CD4-positive, alpha-beta T cell treated with Interleukin-4 for 1 hour (primary cell): ENCODE data around the gene ZSCAN25.
"Not testable (repeated sequence)": the region's sequence is repeated elsewhere in the genome, so short reads cannot be mapped to it uniquely, and the experiment has no call there.

Experiments
- DNase-seq, 2 donors: peaks; one replicate each; pipeline ENCODE4 v3.0.0-alpha.2; 2020 to 2022

Gene ZSCAN25

DNA sequence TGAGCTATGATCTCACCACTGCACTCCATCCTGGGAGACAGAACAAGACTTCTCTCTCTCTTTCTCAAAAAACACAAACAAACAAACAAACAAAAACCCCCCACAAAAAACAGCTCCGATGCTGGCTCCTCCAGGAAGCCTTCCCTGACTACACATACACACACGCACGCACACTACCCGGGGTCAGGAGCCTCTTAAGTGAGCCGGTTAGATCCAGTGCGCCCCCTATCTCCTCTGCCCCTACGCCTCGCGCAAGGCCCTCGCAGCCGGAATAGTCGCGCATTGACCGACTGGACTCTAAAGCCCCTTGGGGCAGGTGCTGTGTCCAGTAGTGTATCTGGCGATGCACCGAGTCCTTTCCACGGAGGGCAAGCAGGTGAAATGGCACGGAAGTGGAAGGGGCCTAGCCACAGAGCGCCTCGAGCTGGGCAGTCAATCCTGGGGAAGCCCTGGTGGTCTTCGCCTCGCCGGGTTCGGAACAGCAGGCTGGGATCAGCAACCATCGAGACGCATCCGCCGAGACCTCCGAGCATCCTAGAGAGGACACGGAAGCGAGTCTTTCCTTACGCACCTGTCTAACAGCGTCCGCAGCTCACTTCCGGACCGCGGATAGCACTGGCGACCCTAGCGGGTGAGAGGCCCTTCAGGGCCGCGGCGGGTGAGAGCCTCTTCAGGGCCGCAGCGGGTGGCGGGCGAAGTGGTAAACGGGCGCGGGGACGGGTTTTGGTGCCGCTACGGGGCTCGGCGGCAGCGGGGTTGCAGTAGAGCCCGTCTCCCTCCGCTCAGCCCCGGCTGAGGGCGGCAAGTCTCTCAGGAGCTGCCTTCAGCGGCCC lies at the start of gene ZSCAN25:
Gene ZSCAN25 (plus strand): TSS at position 588 of the 833 bp plus-strand sequence. CDS start 2,661 bp downstream, outside the sequence.
- DNase-seq, result peak; percentile 89 to 91

DNA sequence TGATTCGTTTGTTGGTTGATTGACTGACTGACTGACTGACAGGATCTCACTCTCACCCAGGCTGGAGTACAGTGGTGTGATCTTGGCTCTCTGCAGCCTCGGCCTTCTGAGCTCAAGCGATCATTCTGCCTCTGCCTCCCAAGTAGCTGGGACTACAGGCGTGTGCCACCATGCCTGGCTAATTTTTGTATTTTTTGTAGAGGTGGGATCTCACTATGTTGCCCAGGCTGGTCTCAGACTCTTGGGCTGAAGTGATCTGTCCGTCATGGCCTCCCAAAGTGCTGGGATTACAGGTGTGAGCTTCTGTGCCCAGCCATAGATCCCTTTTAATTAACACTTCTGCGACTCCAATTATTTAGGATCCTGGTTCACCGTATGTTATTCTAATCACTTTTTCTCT lies 48.0 kb upstream of the ZSCAN25 start:
- DNase-seq, result not testable (repeated sequence)

DNA sequence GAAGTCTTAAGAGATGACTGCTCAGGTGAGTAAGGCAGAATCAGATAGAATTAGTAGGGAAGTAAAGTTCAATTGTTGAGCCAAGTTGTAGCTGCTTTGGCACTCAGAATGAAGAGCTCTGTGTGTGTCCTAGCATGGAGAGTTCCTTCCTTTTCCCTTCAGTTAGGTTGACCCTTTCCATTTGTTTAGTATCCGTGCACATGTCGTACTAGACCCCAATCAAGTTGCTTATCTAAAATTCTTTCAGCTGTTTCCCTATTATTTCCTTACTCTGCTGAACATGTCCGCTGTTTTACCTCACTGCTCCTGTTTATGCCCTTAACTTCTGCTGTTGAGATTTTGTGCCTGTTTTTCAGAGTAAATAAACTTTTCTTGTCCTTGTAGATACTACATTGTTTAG lies 45.0 kb upstream of the ZSCAN25 start:
- no peak for DNase-seq

DNA sequence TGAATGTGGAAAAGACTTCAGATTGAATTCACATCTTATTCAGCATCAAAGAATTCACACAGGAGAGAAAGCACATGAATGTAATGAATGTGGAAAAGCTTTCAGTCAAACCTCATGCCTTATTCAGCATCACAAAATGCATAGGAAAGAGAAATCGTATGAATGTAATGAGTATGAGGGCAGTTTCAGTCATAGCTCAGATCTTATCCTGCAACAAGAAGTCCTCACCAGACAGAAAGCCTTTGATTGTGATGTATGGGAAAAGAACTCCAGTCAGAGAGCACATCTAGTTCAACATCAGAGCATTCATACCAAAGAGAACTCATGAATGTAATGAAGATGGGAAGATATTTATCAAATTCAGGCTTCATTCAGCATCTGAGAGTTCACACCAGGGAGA lies 43.5 kb upstream of the ZSCAN25 start:
- no peak for DNase-seq

DNA sequence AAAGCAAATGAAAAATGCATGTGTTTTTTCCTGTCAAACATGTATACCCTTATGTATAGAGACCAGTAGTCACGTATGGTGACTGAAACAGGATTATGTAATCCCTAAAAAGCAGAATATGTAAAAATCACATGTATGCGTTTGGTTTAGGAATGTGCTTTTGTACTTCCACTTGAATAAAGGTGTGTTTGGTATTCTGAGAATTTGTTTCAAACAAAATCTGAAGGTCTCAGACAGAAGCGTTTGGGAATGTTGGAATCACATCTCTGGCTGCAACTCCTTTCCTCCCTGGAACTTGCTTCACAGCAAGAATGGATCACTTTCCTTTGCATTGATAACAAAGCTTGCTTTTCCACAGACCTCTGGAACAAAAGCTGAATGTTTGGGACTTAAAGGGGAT lies 40.5 kb upstream of the ZSCAN25 start:
- no peak for DNase-seq

DNA sequence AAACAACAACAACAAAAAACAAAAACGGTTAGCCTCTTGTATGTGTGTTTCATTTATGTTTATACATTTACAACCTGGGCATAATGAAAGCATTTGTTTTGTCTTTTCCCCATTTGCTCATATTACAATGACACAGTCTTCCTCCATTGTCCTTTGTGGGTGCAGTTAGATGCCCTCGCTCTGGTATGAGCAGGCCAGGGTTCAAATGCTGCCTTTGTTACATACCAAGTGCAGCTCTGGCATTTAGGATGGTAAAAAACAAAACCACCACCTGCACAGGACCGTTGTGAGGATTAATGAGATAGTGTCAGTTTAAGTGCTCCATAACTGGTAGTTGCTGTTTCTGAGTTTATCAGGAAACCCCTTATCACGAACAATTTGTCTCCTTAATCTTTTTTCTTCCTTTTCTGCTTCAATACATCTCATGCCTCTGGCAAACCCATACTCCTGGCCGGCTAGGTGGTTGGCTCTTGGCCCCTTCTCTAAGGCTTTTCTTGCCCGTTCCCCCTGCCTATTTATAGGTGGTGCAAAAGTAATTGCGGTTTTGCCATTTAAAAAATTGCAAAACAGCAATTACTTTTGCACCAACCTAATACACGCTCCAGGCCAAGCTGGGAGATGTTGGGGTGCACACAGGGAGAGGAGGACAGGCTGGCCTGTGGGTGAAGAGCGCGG lies 37.3 kb upstream of the ZSCAN25 start:
- DNase-seq, result no peak

DNA sequence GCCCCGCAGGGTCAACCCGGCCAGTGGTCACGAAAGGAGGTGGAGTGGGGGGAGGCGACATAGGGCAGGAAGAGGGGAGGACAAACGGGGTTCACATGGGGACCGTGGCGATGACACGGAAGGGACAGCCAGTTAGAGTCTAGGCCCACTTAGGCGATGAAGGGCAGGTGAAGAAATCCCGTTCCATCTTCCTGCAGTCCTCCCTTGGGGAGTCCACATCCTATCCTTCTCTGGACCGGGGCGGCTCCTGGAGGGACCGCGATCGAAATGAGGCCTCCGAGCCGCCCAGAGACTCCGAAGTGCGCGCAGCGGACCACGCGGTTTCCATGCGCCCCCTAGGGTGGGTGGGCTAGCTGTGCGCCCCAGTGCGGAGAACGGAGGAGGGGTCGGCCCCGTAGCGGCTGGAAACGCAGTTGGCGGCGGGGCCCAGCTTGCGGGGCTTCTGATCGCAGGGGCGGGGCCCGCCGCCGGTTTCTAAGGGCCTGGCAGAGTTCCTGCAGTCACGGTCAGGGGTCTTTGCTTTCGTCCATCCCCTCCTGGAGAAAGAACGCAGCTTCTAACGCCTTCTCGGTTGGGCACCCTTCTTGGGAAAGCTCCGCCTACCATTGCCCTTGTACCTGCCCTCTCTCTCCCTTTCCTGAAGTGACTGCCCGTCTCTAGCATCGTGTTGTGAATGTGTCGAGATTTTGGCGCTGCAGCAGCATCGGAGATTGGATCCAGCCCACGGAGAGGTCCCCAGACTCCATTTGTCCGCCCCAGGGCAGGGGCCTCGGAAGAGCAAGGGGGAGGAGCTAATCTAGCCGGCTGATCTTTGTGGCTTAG lies 36.6 kb upstream of the ZSCAN25 start:
- DNase-seq, result peak; percentile 50 to 54

DNA sequence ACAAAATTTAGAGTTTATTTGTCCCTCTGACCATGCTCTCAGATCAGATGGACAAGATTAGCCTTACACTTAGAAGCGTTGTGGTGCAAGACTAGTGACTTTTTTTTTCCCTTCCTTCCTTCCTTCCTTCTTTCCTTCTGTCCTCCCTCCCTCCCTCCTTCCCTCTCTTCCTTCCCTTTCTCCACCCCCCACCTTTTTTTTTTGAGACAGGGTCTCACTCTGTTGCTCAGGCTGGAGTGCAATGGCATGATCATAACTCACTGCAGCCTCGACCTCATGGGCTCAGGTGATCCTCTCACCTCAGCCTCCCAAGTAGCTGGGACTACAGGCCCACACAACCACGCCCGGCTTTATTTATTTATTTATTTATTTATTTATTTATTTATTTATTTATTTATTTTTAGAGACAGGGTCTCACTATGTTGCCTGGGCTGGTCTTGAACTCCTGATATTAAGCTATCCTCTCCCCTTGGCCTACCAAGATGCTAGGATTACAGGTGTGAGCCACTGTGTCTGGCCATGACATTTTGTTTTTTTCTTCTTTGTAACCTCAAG lies 35.9 kb upstream of the ZSCAN25 start:
- DNase-seq, result not testable (repeated sequence)

DNA sequence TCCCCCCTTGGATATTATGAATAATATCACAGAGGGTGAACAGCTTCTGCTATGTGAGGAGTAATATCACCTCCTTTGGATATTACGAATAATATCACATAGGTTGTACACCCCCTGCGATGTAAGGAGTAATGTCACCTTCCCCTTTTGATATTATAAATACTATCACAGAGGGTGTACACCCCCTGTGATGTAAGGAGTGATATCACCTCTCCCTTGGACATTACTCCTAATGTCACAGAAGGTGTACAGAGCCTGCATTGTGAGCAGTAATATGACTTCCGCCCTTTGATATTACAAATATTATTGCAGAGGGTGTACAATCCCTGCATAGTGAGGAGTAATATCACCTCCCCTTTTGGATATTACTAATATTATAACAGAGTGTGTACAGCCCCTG lies 27.9 kb upstream of the ZSCAN25 start:
- DNase-seq, result no peak

DNA sequence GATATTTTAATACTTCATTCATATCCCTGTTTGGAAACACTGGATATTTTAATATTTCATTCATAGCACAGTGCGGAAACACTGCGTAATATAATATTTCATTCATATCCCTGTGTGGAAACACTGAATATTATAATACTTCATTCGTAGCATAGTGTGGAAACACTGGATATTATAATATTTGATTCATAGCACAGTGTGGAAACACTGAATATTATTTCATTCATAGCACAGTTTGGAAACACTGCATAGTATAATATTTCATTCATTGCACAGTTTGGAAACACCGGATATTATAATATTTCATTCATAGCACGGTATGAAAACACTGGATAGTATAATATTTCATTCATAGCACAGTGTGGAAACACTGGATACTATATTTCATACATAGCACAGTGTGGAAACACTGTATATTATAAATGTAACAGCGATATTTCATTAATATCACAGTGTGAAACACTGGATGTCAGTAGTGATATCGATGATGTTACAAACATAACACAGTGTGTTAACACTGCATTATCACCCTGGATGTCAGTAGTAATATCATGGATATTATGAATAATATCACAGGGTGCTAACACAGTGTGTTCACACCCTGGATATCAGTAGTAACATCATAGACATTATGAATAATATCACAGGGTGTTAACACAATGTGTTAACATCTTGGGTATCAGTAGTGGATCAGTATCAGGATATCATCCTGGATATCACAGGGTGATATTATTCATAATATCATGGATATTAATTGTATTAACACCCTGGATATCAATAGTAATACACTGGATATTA lies 21.6 kb upstream of the ZSCAN25 start:
- DNase-seq, result no peak

DNA sequence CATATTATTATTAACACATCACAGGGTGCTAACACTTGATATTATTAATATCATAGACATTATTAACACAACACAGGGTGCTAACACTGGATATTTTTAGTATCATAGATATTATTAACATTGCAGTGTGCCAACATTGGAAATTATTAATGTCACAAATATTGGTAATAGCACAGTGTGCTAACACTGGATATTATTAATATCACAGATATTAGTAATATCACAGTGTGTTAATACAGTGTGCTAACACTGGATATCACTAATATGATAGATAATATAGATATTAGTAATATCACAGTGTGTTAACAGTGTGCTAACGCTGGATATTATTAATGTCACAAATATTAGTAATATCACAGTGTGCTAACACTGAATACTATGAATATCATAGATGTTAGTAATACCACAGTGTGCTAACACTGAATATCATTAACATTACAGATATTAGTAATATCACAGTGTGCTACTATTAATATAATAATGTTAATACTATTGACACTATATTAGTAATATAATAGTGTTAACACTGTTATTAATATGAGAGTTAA lies 20.3 kb upstream of the ZSCAN25 start:
- DNase-seq, result no peak

DNA sequence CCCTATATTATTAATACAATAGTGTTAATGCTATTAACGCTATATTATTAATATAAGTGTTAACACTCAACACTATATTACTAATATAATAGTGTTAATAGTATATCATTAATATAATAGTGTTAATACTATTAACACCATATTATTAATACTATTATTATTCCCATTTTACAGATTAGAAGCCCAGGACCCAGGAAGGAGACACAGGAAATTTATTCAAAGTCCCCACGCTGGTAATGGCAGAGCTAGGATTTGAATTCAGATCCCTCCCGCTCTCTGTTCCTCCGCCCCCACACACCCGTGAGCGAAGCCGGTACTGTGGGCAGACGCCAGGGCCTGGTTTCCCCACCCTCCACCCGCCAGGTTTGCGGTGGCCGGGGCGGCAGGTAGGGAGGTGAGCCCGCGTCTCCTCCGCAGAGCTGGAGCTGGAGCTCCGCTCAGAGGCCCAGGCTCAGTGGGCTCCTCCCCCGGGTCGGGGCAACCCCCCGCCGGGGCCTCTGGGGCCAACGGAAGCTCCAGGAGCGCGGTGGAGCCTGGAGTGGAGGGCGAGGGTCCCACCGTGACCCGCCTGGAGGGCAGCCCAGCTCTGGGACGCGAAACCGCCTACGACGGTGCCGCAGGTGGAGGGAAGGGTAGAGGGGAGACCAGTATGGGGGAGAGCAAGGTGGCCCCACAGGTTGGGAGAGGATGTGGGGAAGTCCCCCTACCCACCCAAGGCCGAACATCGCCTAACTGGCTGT lies 18.8 kb upstream of the ZSCAN25 start, which contains the start of gene TMEM225B:
Gene TMEM225B (plus strand): TSS at position 506 of the 740 bp plus-strand sequence. CDS start 6,122 bp downstream, outside the sequence.
- DNase-seq, result no peak

DNA sequence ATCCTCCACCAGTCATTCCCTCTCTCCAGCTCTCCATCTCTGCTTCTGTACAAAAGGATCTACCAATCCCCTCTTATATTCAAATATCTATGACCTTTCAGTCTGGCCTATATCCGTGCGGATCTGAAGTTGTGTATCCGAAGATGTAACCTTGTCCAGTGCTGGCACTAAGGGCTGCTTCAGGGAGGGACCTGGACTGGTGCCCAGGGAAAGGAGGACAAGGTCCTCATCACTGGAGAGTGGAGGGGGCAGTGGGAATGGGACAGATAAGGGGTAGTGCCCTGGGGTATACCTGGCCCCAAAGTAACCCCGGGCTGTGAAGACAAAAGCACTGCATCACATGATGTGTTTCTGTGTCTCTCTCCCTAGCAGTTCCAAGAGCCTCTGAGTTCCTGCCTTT lies 16.9 kb upstream of the ZSCAN25 start:
- no peak for DNase-seq

DNA sequence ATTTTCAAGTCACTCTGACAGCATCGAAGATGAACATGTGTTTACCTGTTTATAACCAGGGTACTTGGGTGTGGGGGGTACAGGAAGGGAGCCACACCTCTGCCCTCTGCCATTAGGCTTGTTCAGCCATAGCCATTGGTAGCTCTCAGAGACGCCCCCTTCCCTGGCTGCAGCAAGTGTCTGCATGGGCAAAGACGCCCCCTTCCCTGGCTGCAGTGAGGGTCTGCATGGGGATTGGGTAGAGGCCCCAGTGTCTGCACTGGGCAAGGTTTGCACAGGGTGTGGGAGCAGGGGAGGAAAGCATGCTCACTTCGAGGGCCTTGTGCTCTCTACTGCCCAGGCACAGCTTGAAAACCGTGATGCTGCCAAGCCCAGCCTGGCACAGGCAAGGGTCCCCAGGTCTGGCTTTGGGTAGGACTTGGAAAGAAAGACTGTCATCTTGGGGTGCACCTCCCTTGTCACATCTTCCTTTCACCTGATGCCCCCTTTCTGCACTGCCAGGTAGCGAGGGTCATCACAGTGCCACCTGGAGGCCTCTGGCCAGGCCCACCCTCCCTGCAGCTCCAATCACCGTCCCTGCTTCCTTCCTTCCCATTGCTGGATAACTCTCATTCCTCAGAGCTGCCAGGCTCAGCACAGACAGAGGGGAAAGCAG lies 15.0 kb upstream of the ZSCAN25 start:
- DNase-seq, result no peak

DNA sequence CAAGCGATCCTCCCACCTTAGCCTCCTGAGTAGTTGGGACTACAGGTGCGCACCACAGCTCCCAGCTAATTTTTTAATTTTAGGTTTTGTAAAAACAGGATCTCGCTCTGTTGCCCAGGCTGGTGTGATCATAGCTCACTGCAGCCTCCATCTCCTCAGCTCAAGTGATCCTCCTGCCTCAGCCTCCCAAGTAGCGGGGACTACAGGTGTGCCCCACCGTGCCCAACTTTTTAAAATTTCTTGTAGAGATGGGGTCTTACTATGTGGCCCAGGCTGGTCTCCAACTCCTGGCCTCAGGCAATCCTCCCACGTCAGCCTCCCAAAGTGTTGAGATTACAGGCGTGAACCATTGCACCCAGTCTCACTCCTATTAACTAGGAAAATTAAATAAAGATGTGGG lies 11.2 kb upstream of the ZSCAN25 start:
- no peak for DNase-seq

DNA sequence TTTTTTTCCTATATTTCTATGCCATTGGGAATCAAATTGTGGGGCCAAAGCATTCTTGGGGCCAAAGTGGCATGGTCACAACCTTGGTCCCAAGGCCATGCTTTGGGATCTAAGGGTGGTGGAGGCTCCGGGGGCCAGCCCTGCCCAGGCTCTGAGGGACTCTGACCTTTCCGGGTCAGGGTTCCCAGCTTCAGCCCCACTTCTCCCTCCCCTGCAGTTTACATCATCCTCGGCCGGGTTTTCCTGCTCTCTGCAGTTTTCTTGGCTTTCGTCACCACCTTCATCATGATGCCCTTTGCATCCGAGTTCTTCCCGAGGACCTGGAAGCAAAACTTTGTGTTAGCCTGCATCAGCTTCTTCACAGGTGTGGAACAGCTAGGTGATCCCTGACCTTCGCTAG lies 10.2 kb upstream of the ZSCAN25 start:
- DNase-seq, result no peak

DNA sequence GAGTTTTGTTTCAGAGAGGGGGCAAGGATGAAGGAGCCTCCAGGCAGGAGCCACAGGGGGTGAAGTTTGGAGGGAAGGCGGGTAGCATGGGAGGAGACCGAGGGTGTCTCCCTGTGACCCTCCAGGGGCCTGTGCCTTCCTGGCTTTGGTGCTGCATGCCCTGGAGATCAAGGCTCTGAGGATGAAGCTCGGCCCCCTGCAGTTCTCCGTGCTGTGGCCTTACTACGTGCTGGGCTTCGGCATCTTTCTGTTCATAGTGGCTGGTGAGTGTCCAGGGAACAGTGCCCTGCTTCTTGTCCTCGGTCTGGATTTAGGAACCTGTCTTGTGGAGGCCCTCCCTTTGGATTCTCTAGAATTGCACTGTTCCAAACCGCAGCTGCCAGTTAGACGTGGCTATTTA lies 9.2 kb upstream of the ZSCAN25 start:
- DNase-seq, result no peak

DNA sequence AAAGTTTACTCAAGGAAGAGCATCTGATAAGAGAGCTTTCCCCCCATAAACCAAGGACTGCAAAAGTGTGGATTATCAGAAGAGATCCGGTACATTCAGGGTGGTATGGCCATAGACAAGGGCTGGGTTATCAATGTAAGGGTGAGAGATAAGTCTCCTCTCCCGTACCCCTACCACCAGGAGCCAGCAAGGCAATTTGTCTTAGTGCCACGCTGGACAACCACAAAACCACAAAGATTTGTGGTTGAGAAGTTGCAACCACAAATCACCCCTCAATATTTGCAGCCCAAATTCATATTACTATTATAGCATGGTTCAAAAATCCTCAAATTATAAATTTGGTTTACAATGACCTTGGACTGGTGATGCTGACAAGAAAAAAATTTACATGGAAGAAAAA lies 2.3 kb upstream of the ZSCAN25 start:
- DNase-seq, result no peak

DNA sequence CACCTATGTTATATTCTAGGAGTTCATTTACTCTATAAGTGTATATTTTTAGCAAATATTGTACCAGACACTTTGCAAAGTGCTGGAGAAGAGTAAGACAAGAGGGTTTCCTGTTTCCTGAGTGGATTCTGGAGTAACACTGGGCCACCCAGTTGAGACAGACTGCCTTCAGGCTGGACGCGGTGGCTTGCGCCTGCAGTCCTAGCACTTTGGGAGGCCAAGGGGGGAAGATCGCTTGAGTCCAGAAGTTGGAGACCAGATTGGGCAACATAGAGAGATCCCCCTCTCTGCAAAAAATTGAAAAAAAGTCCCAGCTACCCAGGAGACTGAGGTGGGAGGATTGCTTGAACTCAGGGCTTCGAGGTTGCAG lies 772 bp upstream of the ZSCAN25 start:
- DNase-seq, result no peak

DNA sequence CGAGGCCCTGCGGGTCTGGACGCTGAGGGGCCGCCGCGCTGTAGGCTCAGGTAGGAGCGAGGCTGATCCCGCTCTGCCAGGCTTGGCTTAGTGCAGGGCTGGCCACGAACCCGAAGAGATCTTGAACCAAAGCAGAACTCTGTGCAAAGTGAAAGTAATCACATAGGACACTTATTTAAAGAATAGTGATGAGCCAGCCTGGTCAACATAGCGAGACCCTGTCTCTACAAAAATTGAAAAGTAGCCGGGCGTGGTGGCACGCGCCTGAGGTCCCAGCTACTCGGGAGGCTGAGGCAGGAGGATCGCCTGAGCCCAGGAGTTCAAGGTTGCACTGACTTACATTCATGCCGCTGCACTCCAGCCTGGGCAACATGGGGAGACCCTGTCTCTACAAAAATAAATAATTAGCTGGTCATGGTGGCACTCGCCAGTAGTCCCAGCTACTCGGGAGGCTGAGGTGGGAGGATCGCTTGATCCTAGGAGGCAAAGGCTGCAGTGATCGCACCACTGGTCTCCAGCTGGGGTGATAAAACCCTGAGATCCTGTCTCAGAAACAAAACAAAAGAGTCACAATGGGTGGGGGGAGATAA lies 541 bp downstream of the ZSCAN25 start:
- no peak for DNase-seq
